Measurements from ENCODE around the gene DAAM2.

DAAM2 gene

DNA sequence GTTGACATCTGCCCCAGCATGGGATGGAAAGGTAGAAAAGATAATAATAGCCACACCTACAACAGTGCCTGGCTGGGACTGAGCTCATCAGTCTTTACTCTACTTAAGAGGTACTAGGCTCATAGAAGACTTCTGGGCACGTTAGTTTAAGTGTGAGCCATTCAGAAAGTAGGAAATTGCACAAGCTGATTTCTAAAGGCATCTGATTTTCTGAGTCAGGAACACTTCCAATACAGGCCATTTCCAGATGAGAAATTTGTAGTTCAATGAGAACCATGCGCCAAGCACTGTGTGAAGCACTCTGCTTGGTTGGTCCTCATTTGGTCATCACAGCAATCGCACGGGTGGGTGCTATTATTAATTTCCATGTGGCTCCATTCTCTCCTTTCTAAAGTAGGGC is 99.8 kb downstream of the DAAM2 start:
- DNase-seq, result no peak

- no peak for DNase-seq
Observed at GRCh38 chr6:39892490-39893129, 100.4 kb downstream of the DAAM2 start.

DNA sequence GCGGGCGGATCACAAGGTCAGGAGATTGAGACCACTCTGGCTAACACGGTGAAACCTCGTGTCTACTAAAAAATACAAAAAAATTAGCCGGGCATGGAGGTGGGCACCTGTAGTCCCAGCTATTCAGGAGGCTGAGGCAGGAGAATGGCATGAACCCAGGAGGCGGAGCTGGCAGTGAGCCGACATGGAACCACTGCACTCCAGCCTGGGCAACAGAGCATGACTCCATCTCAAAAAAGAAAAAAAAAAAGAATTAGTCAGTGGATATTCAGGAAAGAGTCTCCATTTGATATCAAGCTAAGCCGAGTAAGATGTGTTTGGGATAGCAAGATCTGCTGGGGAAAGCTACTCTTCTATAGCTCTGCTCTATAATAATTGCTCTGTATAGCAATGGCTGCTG is 101.1 kb downstream of the DAAM2 start:
- no peak for DNase-seq

- no peak for DNase-seq
Observed at GRCh38 chr6:39896701-39897100, 104.5 kb downstream of the DAAM2 start.

- no peak for DNase-seq
Observed at GRCh38 chr6:39897698-39898097, 105.5 kb downstream of the DAAM2 start.

DNA sequence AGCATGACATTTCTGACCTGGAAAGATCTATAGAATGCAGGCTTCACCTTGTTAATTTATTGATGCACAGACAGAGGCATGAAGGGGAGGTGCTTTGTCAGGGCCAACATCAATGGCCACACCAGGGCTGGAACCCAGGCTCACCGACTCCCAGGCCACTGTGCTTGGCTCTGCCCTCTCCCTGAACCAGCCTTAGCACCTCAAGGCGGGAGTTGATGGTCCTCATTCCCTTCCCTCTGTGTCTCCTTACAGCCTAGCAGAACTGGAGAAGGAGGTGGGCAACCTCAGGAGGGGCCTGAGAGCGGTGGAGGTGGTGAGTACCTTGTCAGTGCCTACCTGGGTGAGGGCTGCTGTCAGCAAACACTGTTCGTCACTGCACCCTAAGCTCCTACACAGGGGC is 106.4 kb downstream of the DAAM2 start:
- no peak for DNase-seq

GRCh38 chr6:39899554-39900295 is 107.5 kb downstream of the DAAM2 start:
- DNase-seq, result no peak

DNA sequence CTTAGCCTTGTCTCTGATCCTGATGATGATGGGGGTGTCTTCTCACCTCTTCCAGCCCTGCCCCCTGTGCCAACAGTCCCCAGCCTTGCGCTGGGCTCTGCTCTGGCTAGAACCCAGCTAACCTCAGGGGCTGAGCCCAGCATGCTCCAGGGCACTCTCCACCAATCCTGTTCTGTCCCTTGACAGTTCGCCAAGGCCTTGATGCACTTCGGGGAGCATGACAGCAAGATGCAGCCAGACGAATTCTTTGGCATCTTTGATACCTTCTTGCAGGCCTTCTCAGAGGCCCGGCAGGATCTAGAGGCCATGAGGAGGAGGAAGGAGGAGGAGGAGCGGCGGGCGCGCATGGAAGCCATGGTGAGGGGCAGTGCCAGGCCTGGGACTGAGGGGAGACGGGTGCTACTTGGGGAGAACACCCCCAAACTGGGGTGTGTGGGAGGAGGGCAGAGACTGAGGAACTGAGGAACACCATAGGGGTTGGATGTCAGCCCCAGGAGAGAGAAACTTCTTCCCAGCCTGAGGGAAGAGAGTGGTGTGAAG is 109.0 kb downstream of the DAAM2 start:
- DNase-seq, result no peak

- DNase-seq, result no peak
Observed at GRCh38 chr6:39901670-39902069, 109.5 kb downstream of the DAAM2 start.

DNA sequence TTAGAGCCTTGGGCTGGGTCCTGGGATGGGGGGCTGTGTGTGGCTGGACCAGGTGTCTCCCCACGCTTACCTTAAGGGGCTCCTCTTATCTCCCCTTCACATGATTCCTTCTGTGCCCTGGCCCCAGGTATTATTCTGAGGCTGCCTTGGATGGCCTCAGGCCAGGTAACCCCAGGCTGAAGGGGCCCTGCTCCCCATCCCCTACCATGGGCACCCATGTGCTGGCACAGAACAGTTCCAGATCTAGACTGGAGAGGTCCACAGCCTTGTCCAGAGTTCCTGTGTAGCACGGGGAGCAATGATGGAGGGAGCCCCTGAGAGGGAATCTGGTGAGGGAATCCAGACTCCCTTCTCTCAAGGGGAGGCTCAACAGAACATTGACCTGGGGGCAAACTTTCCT is 110.0 kb downstream of the DAAM2 start:
- no peak for DNase-seq

DNA sequence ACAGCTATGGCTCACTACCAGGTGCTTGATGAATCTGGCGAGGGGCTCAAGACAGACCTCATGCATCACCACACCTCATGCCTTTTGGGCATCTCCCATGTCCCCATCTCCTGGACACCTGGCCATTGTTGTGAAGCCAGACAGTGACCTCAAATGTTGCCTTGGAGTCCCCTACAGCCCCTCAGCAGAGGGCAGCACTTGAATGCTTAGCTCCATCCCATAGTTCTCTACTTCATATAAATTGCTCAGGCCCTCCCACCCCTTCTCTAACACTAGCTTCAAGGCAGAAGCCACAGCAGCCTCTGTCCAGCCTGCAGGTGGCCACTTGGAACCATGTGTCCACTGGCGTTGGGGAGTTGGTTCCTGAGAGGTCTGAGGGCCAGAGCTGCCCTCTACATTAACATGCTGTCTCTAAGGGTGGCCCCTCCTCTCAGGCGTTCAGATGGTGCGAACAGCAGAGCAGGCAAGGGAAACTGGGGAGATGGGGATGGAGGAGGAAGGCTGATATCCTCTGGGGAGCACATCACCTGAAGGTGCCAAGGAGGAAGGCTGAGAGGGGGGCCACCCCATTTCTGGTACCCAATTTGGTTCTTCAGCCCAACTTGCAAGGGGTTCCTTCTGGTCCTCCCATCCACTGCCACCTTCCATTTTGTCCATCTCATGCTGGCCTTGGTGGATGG is 110.8 kb downstream of the DAAM2 start:
- DNase-seq, result no peak

DNA sequence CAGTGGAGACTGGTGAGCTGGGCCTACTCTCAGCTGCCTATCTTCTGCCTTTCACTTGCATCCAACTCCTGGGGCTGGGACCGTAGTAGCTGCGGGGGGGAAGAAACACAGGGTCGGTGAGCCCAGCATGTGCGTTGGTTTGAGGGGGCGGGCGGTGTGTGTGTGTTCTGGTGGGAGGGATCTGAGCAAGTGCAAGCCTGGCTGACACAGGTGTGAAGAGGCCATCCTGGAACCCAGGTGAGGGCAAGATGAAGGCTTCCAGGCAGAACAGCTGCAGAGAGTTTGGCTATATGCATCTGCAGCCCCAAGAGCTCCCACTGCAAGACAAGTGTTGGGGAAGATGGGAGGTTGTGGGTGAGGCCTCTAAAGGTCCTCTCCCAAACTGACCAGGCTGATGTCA is 111.5 kb downstream of the DAAM2 start:
- DNase-seq, result no peak

- DNase-seq, result no peak
Observed at GRCh38 chr6:39904946-39905639, 112.9 kb downstream of the DAAM2 start.

DNA sequence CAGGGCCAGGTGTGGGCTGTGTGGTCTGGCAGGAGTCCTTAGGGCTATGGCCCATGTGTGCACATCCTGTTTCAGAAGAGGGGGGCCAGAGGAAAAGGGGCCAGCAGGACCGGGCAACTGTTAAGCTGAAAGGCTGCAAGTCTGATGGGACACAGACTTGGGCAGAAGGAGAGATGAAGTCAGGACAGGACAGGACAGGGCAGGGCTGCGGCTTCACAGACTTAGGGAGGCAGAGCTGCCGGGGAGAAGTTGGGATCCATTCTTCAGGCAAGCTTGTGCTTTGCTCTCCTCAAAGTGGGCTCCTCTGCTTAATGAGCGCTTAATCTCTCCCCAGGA is 113.4 kb downstream of the DAAM2 start:
- no peak for DNase-seq

- DNase-seq, result no peak
Observed at GRCh38 chr6:39906318-39906761, 114.2 kb downstream of the DAAM2 start.

- DNase-seq, result no peak
Observed at GRCh38 chr6:39907871-39908575, 115.8 kb downstream of the DAAM2 start.

- DNase-seq, result no peak
Observed at GRCh38 chr6:39908838-39909583, 116.8 kb downstream of the DAAM2 start.

DNA sequence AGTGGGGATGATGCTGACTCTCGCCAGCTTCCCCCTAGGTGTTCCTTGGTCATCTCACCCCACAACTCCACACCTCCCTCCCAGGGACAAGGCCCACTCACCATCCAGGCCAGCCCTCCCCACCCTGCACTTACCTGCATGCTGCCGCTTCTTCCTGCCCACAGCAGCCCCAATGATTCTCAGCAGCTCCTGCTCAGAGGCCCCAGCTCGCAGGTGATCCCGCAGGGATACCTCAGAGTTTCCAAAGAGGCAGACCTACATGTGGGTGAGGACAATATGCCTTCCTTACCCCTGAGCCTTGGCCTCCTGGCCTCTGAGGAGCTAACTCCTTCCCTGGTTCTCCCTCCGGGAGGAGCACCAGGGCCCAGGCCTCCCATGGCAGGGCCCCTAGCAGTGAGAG is 117.5 kb downstream of the DAAM2 start:
- no peak for DNase-seq

DNA sequence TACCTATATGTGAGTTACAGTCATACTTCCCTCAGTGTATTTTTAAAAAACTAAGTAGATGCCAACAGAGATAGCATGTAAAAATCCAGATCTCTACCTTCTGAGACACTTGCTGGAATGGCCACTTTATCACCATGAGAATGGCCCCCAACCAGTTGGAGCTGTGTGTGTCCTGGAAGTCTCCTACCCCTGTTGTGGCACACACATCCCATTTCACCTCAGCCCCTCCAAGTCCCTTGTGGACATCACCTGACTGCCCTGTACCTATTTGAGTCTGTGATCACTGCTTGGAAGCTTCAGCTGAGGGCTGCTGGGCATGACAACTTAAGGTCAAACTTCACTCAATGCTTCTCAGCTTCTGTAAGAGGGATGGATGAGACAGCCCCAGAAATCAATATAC is 118.0 kb downstream of the DAAM2 start:
- no peak for DNase-seq

- no peak for DNase-seq
Observed at GRCh38 chr6:39910744-39911143, 118.6 kb downstream of the DAAM2 start.

GRCh38 chr6:39911513-39912125 is 119.4 kb downstream of the DAAM2 start:
- no peak for DNase-seq

GRCh38 chr6:39912446-39912845 is 120.3 kb downstream of the DAAM2 start:
- no peak for DNase-seq
